SH-SY5Y (cell line): Measurements from ENCODE around the gene SCYGR2.
"Not testable (repeated sequence)": the region's sequence is repeated elsewhere in the genome, so short reads cannot be mapped to it uniquely, and the experiment has no call there.

Source experiments
- GATA2 ChIP-seq: IDR thresholded peaks from 2 replicates; pipeline ENCODE4 v1.6.1; 2011; ENCODE audit warnings: mild to moderate bottlenecking, low read depth, low read length
- GATA3 ChIP-seq: IDR thresholded peaks from 2 replicates; pipeline ENCODE4 v1.6.1; 2011; ENCODE audit warnings: low read depth, mild to moderate bottlenecking, low read length, moderate library complexity

The SCYGR2 gene, protein sequence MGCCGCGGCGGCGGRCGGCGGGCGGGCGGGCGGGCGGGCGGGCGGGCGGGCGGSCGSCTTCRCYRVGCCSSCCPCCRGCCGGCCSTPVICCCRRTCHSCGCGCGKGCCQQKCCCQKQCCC

DNA sequence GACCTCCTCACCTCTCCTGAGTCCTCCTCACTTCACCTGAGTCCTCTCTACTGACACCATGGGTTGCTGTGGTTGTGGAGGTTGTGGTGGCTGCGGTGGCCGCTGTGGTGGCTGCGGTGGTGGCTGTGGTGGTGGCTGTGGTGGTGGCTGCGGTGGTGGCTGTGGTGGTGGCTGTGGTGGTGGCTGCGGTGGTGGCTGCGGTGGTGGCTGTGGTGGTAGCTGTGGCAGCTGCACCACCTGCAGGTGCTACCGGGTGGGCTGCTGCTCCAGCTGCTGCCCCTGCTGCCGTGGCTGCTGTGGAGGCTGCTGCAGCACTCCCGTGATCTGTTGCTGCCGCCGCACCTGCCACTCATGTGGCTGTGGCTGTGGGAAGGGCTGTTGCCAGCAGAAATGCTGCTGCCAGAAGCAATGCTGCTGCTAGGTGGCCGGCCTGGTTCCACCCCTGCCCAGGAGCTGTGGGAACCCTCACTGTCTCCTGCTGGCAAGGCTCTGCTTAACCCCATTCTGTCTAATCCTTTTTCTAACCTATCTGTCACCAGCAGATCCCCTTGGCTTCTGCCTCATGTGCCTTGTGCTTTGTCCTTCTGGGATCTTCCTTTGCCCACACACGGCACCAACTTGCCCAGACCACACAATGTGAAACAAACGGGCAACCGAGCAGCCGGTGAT lies at the start of gene SCYGR2:
TSS of gene SCYGR2 (plus strand) at position 59 of the 669 bp plus-strand sequence. CDS start at position 59, 0 bp downstream.
- not testable (repeated sequence) for TF ChIP-seq GATA2, GATA3

DNA sequence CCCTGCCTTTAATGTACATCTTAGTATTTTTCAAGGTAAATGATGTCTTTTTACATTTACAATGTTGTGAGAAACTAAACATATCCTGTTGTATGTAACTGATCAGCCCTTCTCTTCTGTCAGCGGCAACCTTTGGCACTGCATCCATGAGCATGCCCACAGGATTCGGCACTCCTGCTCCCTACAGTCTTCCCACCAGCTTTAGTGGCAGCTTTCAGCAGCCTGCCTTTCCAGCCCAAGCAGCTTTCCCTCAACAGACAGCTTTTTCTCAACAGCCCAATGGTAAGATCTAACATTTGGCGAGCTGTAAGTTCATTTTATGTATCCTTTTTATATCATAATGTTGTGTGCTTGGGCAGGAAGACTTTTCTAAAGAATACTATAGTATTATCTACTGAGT lies 46.9 kb upstream of the SCYGR2 start:
- TF ChIP-seq GATA3 (no peak), GATA2 (no peak)

DNA sequence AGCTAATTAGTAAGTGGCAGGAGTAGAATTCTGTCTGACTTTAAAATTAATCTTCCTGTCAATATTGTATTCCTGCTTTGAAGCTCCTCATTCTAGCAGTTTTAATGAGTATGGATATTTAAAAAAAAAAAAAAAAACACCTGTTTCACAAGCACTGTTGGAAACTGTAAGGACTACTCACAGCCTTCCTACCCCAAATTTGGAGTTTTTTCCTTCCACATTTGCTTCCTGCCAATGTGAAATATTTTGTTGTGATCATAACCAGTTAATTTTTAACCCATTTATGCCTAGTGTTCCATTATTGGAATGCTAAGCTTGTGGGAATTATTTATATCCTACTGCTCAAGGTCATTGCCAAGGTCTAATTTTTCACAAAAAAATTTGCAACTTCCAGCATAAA lies 36.1 kb upstream of the SCYGR2 start:
- TF ChIP-seq GATA2: no peak
- TF ChIP-seq GATA3: no peak

DNA sequence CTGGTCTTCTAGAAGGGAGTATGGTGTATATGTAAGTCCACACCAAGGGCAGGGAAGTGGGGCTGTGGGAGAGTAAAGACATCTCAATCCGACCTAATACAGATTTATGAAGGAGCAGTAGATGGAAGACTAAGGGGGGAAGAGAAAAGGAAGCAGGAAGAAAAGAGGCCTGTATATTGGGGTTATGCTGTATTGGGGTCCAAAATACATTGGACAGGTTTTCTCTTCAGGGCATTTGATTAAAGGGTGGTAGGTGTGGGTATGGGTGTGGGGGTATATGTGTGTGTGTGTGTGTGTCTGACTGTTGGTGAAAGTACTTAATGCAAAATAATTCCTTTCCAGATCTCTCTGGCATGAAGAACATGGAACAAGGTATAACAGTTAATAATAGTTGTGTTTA lies 33.6 kb upstream of the SCYGR2 start:
- TF ChIP-seq GATA3 (no peak), GATA2 (no peak)

DNA sequence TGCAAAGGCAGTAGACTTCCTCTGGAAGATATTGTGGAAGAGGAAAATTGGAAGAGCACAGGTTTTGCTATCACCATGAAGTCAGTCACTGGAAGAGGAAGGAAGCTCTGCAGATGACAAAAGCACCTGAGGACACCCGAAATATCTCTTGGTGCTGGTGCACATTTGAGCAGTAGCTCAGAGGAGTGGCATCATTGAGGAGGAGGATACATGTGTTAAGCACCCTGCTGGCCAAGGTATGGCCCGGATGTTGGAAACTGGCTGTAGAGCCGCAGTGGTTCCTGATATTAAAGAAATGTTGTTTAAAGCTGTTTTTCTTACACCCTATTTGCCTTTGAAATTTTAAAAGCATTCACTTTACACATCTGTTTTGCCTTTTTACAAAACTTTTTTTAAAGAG lies 32.7 kb upstream of the SCYGR2 start:
- TF ChIP-seq GATA3: no peak
- TF ChIP-seq GATA2: no peak

DNA sequence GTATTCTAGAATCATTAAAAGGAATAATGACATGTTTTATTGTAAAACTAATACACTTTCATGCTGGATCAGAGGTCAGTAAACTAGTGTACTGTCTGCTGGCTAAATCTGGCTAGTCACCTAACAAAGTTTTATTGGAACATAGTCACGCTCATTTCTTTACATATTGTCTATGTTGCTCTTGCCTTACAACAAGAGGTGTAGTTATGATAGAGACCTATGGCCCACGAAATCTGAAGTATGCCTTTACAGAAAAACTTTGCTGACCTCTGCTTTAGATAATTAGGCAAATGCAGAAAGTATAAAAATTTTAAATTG lies 29.9 kb upstream of the SCYGR2 start:
- TF ChIP-seq GATA2: no peak
- no peak for TF ChIP-seq GATA3

DNA sequence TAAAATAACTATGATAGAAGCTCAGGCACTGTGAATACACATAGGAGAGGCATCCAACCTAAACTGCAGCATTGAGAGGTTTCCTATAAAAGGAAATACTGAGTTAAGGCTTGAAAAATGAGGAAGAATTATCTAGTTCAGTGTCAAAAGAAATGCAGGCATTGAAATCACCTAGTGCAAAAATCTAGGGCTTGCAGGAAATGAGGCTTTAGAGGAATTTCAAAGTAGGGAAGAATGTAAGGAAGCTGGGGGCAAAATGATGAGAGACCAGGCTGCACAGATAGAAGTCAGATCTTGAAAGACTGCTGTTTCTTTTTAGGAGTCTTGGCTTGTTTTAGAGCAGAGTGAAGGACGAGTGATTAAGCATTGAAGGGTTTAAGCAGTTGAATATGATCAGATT lies 28.1 kb upstream of the SCYGR2 start:
- no peak for TF ChIP-seq GATA2
- TF ChIP-seq GATA3: no peak

DNA sequence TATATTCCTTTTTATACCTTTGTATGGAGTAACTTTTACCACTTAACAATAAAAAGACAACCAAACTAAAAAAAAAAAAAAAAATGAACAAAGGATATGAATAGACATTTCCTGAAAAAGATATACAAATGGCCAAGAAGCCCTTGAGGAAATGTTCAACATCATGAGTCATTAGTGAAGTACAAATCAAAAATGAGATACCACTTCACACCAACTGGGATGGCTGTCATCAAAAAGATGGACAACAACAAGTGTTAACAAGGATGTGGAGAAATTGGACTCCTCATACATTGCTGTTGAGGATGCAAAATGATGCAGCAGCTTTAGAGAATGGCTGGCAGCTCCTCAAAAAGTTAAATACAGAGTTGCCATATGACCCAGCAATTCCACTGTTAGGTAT lies 22.6 kb upstream of the SCYGR2 start:
- no peak for TF ChIP-seq GATA2
- TF ChIP-seq GATA3: no peak

DNA sequence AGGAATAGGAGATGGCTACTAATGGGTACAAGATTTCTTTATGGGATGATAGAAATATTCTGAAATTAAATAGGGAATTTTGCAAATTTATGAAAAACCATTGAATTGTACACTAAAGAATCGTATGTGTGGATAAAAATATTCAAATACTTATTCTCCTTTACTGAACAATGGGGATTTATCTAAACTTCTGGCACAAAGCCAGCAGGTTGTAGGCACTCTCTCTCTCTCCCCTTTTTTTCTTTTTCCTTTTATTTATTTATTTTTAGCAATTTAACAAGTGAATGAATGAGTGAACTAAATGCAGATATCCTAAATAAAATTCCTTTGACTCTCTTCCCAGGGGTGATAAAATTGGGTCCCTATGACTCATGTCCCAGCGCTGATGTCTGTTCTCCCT lies 21.9 kb upstream of the SCYGR2 start:
- no peak for TF ChIP-seq GATA3
- TF ChIP-seq GATA2: no peak

DNA sequence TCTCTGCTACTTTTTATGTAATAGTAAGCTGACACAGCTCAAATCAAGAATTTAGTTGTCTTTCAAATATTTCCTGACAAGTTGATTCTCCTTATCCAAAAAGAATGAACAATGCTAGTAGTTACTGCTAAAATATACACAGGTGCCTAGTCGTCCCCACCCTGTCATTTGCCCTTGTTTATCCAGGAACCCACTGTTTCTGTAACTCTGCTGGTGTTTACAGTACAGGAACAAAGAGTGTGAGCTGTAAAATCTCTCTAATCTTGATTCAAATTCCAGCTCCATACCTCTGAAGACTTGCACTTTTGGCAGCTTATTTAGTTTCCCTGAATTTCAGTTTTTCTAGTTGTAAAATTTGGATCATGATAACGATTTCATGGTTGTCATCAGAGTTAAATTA lies 21.1 kb upstream of the SCYGR2 start:
- no peak for TF ChIP-seq GATA2
- TF ChIP-seq GATA3: no peak

DNA sequence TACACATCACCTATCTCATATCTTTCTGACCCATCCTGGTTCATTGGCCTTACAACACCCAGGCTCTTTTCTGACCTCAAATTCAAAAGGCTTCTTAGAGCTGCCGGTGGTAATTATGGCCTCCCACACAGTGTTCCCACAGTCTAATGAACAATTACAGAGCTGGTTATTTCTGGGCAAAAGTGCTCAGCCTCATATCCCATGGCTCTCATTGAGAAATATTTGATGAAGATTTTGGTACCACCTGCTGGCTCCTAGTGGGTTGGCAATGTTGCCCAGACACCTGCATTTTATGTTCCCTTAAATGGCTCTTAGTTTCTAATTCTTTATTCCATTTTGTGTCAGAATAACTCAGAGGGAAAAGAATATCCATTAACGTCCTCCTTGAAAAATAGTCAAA lies 20.1 kb upstream of the SCYGR2 start:
- TF ChIP-seq GATA2 (no peak), GATA3 (no peak)

DNA sequence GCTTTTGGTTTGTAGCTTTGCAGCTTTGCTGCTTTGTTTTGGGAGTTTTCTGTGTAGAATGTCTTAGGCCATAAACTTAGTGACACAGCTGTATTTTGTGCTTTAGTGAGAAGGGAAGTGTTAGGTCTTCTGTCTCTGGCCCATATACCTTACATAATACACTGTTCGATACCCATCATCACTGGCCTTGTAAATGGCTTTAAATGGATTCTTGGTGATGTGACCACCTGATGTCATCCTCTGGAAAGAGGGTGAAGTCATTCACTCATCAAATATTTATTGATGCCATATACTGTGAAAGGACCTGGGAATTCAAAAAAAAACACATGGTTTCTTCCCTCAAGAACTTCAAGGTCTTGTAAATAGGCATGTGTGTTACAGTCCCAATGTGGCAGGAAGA lies 18.9 kb upstream of the SCYGR2 start:
- TF ChIP-seq GATA2 (no peak), GATA3 (no peak)

DNA sequence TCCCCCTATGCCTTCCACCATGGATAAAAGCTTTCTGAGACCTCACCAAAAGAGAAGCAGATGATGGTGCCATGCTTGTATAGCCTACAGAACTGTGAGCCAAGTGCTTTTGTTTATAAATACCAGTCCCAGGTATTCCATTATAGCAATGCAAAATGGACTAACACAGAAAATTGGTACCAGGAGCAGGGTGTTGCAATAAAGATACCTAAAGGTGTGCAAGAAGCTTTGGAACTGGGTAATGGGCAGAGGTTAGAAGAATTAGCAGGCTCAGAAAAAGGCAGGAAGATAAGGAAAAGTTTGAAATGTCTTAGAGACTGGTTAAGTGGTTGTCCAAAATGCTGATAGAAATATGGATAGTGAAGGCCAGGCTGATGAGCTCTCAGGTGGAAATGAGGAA lies 16.3 kb upstream of the SCYGR2 start:
- TF ChIP-seq GATA3: no peak
- TF ChIP-seq GATA2: no peak

DNA sequence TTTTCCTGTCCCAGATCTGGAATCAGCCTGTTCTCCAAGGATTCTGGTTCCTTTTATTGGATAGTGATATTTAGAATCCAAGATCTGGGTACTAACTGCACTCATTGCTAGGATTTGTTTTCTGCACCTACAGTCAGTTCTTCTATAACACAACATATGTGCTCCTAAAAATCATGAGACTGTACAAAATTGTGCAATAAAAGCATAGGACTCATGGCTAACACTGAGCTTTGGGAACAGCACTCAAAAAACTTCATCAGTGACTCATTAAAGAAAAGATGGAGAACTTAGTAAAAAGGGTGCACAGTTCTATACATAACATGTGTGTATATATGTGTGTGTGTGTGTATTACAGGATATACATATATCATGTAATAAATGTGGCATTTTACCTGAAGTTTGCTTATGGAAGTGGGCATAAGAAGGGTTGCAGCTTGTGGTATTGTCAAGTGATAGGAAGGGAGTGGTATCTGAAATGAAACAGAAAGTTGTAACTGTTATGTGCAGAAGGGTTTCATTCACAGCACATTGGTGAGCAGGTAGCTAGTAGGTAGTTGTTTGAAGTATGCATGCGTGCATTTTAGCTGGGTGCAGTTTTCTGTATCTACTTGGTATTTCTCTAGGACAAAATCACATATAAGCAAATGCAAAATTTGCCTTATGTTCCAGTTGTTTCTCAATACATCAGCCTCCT lies 5.9 kb upstream of the SCYGR2 start:
- TF ChIP-seq GATA2: no peak
- TF ChIP-seq GATA3: no peak

DNA sequence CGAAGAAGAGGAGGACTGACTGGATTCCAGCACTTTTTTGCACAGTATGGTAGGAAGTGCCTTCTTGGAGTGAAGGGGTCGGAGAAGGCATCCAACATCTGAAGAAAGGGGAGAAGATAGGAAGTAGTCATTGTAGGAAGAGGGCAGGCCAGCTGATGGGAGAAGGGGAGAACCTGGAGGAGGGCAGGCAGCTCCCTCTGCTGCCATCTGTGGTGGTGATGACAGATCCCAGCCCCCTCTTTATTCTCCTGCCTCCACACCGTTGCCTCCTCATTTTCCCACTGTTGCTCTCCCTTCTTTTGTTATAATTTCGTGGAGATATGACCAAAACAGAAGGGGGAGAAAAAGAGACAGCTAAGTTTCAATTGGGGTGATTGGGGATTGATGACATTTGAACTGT lies 2.9 kb upstream of the SCYGR2 start:
- TF ChIP-seq GATA3 (no peak), GATA2 (no peak)
